ENCODE data around the gene GRIN2C.

GRIN2C gene

DNA sequence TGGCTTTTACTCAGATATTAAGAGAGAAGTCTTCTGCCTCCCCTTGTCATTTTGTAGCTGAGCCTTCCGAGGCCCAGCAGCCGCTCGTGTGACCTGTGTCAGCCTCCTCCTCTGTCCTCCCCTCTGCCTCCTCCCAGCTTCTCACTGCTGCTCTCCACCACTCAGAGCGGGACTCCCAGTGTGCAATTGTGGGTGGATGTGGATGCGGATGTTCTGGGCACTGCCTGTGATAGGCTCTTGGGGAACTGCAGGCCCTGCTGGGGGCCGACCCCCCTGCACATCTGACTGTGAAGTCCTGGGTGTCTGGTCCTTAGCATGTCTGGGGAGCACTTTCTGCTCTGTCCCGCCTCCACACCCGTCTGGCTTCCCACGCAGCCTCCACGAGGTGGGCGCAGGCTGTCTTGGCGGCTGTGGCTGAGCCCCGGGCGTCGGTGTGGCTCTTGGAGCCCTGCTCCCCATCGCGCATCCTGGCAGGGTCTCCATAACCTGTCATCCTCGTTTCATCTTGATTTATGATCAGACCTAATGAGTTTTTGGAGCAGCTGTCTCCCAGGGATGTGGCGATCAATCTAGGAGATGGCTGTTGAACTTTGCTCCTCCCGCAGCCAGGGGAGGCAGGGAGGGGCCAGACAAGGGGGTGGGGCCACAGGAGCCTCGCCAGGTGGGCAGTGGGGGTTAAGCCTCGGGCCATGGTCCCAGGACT is 28.1 kb downstream of the GRIN2C start:
- H3K27me3 ChIP-seq (ENCODE audit: low read length), result no peaks in the 10 kb centered on the region
- H3K79me2 ChIP-seq (ENCODE audit: insufficient read depth, low read length), result no peaks in the 10 kb centered on the region
- H3K27ac ChIP-seq (ENCODE audit: low read depth, low read length), result no peak overlapping the region
- no peaks in the 10 kb centered on the region for H3F3A ChIP-seq (ENCODE audit: insufficient read depth)
- no peak overlapping the region for H3K9ac ChIP-seq (ENCODE audit: low read length)
- H3K4me3 ChIP-seq (ENCODE audit: insufficient read depth, low read length, poor library complexity, severe bottlenecking), result no peak overlapping the region
- TF ChIP-seq EZH2phosphoT487 (conservative IDR thresholded peaks at IDR 0.05; ENCODE audit: low read length), result no peak
- TF ChIP-seq, protein P1, sequence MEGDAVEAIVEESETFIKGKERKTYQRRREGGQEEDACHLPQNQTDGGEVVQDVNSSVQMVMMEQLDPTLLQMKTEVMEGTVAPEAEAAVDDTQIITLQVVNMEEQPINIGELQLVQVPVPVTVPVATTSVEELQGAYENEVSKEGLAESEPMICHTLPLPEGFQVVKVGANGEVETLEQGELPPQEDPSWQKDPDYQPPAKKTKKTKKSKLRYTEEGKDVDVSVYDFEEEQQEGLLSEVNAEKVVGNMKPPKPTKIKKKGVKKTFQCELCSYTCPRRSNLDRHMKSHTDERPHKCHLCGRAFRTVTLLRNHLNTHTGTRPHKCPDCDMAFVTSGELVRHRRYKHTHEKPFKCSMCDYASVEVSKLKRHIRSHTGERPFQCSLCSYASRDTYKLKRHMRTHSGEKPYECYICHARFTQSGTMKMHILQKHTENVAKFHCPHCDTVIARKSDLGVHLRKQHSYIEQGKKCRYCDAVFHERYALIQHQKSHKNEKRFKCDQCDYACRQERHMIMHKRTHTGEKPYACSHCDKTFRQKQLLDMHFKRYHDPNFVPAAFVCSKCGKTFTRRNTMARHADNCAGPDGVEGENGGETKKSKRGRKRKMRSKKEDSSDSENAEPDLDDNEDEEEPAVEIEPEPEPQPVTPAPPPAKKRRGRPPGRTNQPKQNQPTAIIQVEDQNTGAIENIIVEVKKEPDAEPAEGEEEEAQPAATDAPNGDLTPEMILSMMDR (IDR thresholded peaks at IDR 0.05; ENCODE audit: insufficient read depth, low read length, poor library complexity, severe bottlenecking), result no peak
- no peaks in the 10 kb centered on the region for H3K36me3 ChIP-seq (ENCODE audit: low read length)
- H3K4me2 ChIP-seq (ENCODE audit: low read depth, low read length, poor library complexity, severe bottlenecking), result no peak overlapping the region
- no peaks in the 10 kb centered on the region for H3K9me2 ChIP-seq (replicated peaks; ENCODE audit: insufficient read depth, low read length)
- no peaks in the 10 kb centered on the region for H3K9me3 ChIP-seq (ENCODE audit: insufficient read depth, low read length)
- no peaks in the 10 kb centered on the region for H4K20me1 ChIP-seq (ENCODE audit: low read depth, low read length)
- no peak overlapping the region for H2AFZ ChIP-seq (ENCODE audit: low read depth, low read length, severe bottlenecking)

DNA sequence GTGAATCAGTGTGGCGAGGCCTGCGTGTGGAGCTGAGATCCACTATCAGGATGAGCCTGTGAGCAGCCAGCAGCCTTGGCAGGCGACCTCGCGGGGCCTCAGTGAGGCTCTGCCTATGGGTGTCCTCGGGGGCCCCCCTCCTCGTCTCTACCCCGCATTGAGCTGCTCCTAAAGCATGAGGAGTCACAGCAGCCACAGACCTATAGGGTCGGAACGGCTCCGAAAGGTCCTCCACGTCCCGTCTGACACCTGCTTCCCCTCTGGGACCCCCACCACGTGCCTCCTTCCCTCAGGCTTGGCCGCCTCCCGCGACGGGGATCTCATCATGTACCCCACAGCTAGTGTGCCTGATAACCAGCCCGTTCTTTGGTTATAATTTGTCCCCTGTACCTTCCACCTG is 28.8 kb downstream of the GRIN2C start:
- Histone ChIP-seq H3K4me2 (ENCODE audit: low read depth, low read length, poor library complexity, severe bottlenecking) (no peak overlapping the region), H3K36me3 (ENCODE audit: low read length) (no peaks in the 10 kb centered on the region), H3K9me3 (ENCODE audit: insufficient read depth, low read length) (no peaks in the 10 kb centered on the region)

DNA sequence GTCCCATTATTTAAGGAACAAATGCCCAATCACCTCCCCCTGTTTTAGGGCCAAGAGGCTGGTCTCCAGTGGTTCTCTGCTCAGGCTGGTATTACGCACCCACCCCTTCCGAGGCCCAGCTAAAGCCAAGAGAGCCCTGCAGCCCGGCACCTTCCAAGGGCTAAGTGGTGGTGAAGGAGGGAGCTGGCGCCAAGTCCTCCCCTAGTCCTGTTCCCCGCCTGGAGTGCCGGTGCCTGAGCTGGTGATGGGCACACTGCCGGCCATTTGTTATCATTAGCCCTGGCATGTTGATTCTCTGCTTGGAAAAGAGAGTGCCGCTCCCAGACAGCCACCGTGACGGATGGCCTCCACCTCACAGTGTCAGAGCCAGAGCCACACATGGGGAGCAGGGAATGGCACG is 31.9 kb downstream of the GRIN2C start:
- Histone ChIP-seq H3K27ac (ENCODE audit: low read depth, low read length) (no peak overlapping the region), H3K4me2 (ENCODE audit: low read depth, low read length, poor library complexity, severe bottlenecking) (no peak overlapping the region), H3F3A (ENCODE audit: insufficient read depth) (no peaks in the 10 kb centered on the region), H4K20me1 (ENCODE audit: low read depth, low read length) (no peaks in the 10 kb centered on the region), H3K9ac (ENCODE audit: low read length) (no peak overlapping the region), H3K79me2 (ENCODE audit: insufficient read depth, low read length) (no peaks in the 10 kb centered on the region), H3K9me3 (ENCODE audit: insufficient read depth, low read length) (no peaks in the 10 kb centered on the region), H3K9me2 (replicated peaks; ENCODE audit: insufficient read depth, low read length) (no peaks in the 10 kb centered on the region), H3K27me3 (ENCODE audit: low read length) (no peaks in the 10 kb centered on the region), H3K36me3 (ENCODE audit: low read length) (no peaks in the 10 kb centered on the region), H2AFZ (ENCODE audit: low read depth, low read length, severe bottlenecking) (no peak overlapping the region), H3K4me3 (ENCODE audit: insufficient read depth, low read length, poor library complexity, severe bottlenecking) (no peak overlapping the region)
- no peak for TF ChIP-seq EZH2phosphoT487 (conservative IDR thresholded peaks at IDR 0.05; ENCODE audit: low read length)
- TF ChIP-seq, protein P1 (IDR thresholded peaks at IDR 0.05; ENCODE audit: insufficient read depth, low read length, poor library complexity, severe bottlenecking), result no peak

More for the DNA sequence above, 28.8 kb downstream of the GRIN2C start:
- Histone ChIP-seq H2AFZ (ENCODE audit: low read depth, low read length, severe bottlenecking) (no peak overlapping the region), H3K9me2 (replicated peaks; ENCODE audit: insufficient read depth, low read length) (no peaks in the 10 kb centered on the region), H3F3A (ENCODE audit: insufficient read depth) (no peaks in the 10 kb centered on the region), H3K27ac (ENCODE audit: low read depth, low read length) (no peak overlapping the region), H4K20me1 (ENCODE audit: low read depth, low read length) (no peaks in the 10 kb centered on the region), H3K27me3 (ENCODE audit: low read length) (no peaks in the 10 kb centered on the region), H3K79me2 (ENCODE audit: insufficient read depth, low read length) (no peaks in the 10 kb centered on the region), H3K4me3 (ENCODE audit: insufficient read depth, low read length, poor library complexity, severe bottlenecking) (no peak overlapping the region), H3K9ac (ENCODE audit: low read length) (no peak overlapping the region)
- no peak for TF ChIP-seq EZH2phosphoT487 (conservative IDR thresholded peaks at IDR 0.05; ENCODE audit: low read length)
- TF ChIP-seq, protein P1 (IDR thresholded peaks at IDR 0.05; ENCODE audit: insufficient read depth, low read length, poor library complexity, severe bottlenecking), result no peak

All from SU-DHL-6 (cell line).